Thoracic aorta (tissue), 2 donors: ENCODE data around the gene SPX. TPM values are rescaled to one million over a fixed set of nuclear protein-coding genes. Genes with fewer than 3 reads are reported as not detected.

Experiments used
- ATAC-seq: fragments of 150-250 bp; one replicate; pipeline ENCODE4 v1.8.0; 2017; ENCODE audit warnings: low read depth; ENCODE audit not compliant: insufficient number of reproducible peaks, low FRiP score
- DNase-seq: peaks from one replicate; pipeline ENCODE4 v3.0.0-alpha.2; 2020; ENCODE audit warnings: low spot score
- H3K27ac ChIP-seq, 2 donors: fragments of 200-600 bp; sonication (generic); 1 replicate in 1 of 2; 2 replicates in 1 of 2; pipeline ENCODE4 v1.5.1; 2016; ENCODE audit warnings: mild to moderate bottlenecking in 2 of 2, moderate library complexity in 2 of 2
- H3K27me3 ChIP-seq: fragments of 200-600 bp; sonication (generic); replicated peaks from 2 replicates; pipeline ENCODE4 v1.6.0; 2016; ENCODE audit warnings: mild to moderate bottlenecking; ENCODE audit not compliant: insufficient read depth
- H3K36me3 ChIP-seq: fragments of 200-600 bp; sonication (generic); one replicate; pipeline ENCODE4 v1.5.1; 2016
- H3K4me1 ChIP-seq, 2 donors: fragments of 200-600 bp; sonication (generic); 1 replicate in 1 of 2; 2 replicates in 1 of 2; pipeline versions ENCODE4 v1.5.1 to v1.6.0; 2016; ENCODE audit warnings: low read depth in 2 of 2, mild to moderate bottlenecking in 1 of 2; ENCODE audit not compliant: control insufficient read depth in 1 of 2
- H3K4me3 ChIP-seq: fragments of 200-600 bp; sonication (generic); 2 replicates; pipeline ENCODE4 v1.5.1; 2016; ENCODE audit warnings: mild to moderate bottlenecking
- H3K9me3 ChIP-seq: fragments of 200-600 bp; sonication (generic); 2 replicates; pipeline ENCODE4 v1.5.1; 2016
- total RNA-seq, 2 donors: library from RNA; depleted of rRNA; stranded (reverse); fragments of >200 nt; gene quantifications; one replicate each; pipeline versions ENCODE4 v1.1.0 to v1.2.3, GENCODE V29; 2016
- TF ChIP-seq, protein P1 (sequence below): fragments of 200-600 bp; sonication (generic); IDR thresholded peaks from one replicate; pipeline ENCODE4 v1.5.1; 2019; ENCODE audit warnings: antibody characterized with exemption

The SPX gene
- total RNA-seq, 2 donors from 2014 or later = 0.81 TPM; not detected in 1

DNA sequence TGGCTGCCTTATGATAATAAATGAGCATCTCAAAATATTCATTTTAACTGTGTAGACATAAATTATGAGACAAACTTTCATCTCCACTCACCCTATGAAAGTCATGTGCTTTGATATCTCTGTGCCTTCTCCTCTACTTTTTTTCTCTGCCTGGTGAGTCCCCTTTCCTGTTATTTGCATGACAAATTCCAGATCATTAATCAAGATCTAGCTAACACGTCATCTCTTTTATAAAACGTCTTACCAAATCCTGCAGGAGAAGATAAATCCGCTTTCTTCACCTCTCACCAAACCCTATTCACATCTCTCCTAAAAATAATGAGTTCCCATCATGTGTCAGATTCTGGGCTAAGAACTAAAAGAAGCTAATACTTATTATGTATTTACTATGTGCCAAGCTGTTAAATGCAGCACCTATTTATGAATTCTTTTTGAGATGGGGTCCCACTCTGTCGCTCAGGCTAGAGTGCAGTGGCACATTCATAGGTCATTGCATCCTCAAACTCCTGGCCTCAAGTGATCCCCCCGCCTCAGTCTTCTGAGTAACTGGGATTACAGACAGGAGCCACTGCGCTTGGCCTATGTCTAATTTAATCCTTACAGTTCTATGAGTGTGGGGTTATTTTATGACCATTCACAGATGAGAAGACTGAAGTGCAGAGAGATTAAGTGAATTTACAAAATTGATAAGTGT is 26.7 kb downstream of the SPX start:
- ATAC-seq = no peak
- Histone ChIP-seq H3K9me3 (no peaks in the 10 kb centered on the region), H3K4me3 (no peak overlapping the region), H3K27ac (no peak overlapping the region), H3K36me3 (no peaks in the 10 kb centered on the region), H3K4me1 (peaks cover 0 to 12% of the 10 kb centered on the region in 2 donors), H3K27me3 (no peaks in the 10 kb centered on the region)
- DNase-seq = no peak
- TF ChIP-seq, protein P1, sequence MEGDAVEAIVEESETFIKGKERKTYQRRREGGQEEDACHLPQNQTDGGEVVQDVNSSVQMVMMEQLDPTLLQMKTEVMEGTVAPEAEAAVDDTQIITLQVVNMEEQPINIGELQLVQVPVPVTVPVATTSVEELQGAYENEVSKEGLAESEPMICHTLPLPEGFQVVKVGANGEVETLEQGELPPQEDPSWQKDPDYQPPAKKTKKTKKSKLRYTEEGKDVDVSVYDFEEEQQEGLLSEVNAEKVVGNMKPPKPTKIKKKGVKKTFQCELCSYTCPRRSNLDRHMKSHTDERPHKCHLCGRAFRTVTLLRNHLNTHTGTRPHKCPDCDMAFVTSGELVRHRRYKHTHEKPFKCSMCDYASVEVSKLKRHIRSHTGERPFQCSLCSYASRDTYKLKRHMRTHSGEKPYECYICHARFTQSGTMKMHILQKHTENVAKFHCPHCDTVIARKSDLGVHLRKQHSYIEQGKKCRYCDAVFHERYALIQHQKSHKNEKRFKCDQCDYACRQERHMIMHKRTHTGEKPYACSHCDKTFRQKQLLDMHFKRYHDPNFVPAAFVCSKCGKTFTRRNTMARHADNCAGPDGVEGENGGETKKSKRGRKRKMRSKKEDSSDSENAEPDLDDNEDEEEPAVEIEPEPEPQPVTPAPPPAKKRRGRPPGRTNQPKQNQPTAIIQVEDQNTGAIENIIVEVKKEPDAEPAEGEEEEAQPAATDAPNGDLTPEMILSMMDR = no peak

DNA sequence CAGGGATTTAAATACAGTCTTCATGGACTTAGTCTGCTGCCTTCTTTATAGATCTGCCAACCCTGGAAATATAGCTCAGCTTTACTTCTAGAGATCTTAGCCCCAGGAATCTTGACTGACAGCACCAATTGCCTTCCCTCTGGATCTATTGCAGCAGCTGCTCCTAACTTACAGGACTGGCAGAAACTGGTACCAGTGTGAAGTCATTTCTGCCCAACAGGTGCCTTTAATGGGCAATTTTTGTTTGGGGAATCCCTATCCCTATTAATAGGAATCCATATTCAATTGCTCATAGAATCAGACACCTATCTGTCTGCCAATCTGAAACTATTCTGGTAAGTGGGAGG is 27.2 kb downstream of the SPX start:
- H3K9me3 ChIP-seq = no peaks in the 10 kb centered on the region
- DNase-seq (no peak), ATAC-seq (no peak)
- no peak overlapping the region for H3K4me3 ChIP-seq
- H3K4me1 ChIP-seq = peaks cover 0 to 12% of the 10 kb centered on the region in 2 donors
- TF ChIP-seq, protein P1 = no peak
- no peaks in the 10 kb centered on the region for H3K27me3 ChIP-seq
- no peak overlapping the region for H3K27ac ChIP-seq
- H3K36me3 ChIP-seq = no peaks in the 10 kb centered on the region

DNA sequence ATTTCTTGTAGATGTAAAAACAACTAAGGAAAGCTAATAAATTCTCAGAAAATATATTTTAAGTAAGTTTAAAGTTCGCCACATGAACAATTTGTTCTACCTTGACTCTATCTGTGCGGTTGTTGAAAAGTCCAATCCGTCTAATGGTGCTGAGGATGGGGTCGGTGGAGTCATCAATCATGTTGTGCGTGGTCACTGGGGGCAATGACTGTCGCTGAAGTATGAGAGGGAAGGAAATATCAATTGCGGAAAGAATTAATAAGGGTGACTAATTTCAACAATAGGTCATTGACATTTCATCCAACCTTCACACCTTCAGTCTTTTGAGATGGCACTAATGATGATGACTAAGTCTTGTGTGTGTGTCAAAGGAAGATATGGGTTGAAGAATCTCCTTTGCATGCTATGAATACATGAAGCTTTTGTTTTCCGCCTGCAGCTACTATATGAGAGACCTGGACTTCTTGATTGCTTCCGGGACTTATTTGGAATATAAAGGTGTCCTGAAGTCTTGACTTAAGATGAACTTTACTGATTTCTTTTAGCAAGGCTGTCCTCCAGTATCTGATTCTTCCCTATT is 32.1 kb downstream of the SPX start:
- Histone ChIP-seq H3K36me3 (no peaks in the 10 kb centered on the region), H3K27me3 (no peaks in the 10 kb centered on the region), H3K27ac (no peak overlapping the region), H3K4me1 (no peaks in the 10 kb centered on the region), H3K9me3 (no peaks in the 10 kb centered on the region), H3K4me3 (no peak overlapping the region)
- TF ChIP-seq, protein P1 = no peak
- ATAC-seq = no peak
- no peak for DNase-seq

DNA sequence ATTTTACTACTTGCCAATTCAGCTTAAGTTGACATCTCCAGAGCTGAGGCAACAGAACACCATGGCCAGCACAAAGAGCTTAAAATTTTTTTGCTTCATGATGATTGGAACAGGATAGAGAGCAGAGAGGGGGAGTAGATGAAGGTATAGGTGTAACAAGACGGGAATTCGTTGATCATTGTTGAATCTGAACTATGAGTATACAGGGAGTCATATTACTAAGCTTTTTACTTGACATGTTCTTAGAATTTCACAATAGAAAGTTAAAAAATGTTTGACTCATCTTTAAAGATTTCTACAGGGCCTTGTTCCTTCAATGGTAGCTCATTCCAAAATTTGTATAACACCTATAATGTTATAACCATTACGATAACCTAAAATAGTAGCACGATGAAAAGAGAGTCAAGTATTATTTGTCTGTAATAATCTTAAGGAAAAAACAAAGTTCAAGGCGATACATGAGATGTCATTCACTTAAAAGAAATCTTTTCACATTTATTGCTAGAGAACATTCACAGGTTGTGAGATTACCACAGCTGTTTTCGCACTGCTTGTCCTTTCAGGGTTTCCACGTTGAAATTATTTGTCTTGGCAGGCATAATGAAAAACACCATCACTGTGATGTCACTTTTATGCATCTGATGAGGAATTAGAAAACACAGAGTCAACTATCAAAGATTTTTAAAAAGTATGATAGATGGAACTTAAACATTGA is 33.9 kb downstream of the SPX start:
- H3K4me3 ChIP-seq = no peak overlapping the region
- H3K27me3 ChIP-seq = no peaks in the 10 kb centered on the region
- DNase-seq = no peak
- no peak overlapping the region for H3K27ac ChIP-seq
- H3K36me3 ChIP-seq = no peaks in the 10 kb centered on the region
- no peaks in the 10 kb centered on the region for H3K9me3 ChIP-seq
- H3K4me1 ChIP-seq = no peaks in the 10 kb centered on the region
- no peak for ATAC-seq
- TF ChIP-seq, protein P1 = no peak

DNA sequence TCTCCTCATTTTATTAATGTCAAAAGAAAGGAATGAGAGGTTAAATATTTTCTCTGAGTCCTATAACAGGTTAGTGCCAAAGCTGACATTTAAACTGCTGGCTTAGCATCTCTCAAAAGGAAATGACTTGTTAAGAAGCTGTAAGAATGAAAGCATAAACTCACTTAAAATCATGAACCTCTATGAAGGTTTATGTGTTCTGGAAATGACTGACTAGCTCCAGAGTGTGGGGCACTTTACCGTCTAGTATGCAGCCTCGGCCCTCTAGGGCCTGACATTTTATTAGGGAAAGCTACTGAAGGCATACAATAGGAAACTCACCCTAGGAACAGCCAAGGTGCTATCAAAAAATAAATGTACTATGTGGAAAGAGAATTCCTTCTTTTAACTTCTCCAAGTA is 35.1 kb downstream of the SPX start:
- no peak for ATAC-seq
- Histone ChIP-seq H3K9me3 (no peaks in the 10 kb centered on the region), H3K4me1 (no peaks in the 10 kb centered on the region), H3K36me3 (no peaks in the 10 kb centered on the region), H3K4me3 (no peak overlapping the region), H3K27me3 (no peaks in the 10 kb centered on the region), H3K27ac (no peak overlapping the region)
- no peak for DNase-seq
- TF ChIP-seq, protein P1 = no peak
